ENCODE data around the gene CNTF.

The CNTF gene

GRCh38 chr11:58645854-58646253 lies 23.4 kb downstream of the CNTF start:
- no peak for DNase-seq
- H3K4me3 ChIP-seq (ENCODE audit: low read depth, low read length): no peak overlapping the region
- TF ChIP-seq CTCF (IDR thresholded peaks at IDR 0.05; ENCODE audit: low read depth, low read length): no peak
- no peaks in the 10 kb centered on the region for H3K4me1 ChIP-seq
- no peaks in the 10 kb centered on the region for H3K9me3 ChIP-seq
- H3K27me3 ChIP-seq: no peaks in the 10 kb centered on the region
- H3K36me3 ChIP-seq: no peaks in the 10 kb centered on the region

GRCh38 chr11:58647141-58647699 lies 24.8 kb downstream of the CNTF start:
- no peaks in the 10 kb centered on the region for H3K27me3 ChIP-seq
- H3K36me3 ChIP-seq: no peaks in the 10 kb centered on the region
- no peak overlapping the region for H3K4me3 ChIP-seq (ENCODE audit: low read depth, low read length)
- peak; percentile 23 for DNase-seq
- no peaks in the 10 kb centered on the region for H3K4me1 ChIP-seq
- TF ChIP-seq CTCF (IDR thresholded peaks at IDR 0.05; ENCODE audit: low read depth, low read length): no peak
- H3K9me3 ChIP-seq: no peaks in the 10 kb centered on the region

- DNase-seq: no peak
- no peak overlapping the region for H3K4me3 ChIP-seq (ENCODE audit: low read depth, low read length)
Observed at GRCh38 chr11:58647866-58648265, 25.4 kb downstream of the CNTF start.

GRCh38 chr11:58649623-58650022 lies 27.2 kb downstream of the CNTF start:
- Histone ChIP-seq H3K9me3 (no peaks in the 10 kb centered on the region), H3K36me3 (no peaks in the 10 kb centered on the region), H3K27me3 (no peaks in the 10 kb centered on the region), H3K4me3 (ENCODE audit: low read depth, low read length) (no peak overlapping the region), H3K4me1 (no peaks in the 10 kb centered on the region)
- TF ChIP-seq CTCF (IDR thresholded peaks at IDR 0.05; ENCODE audit: low read depth, low read length): no peak
- no peak for DNase-seq

More at GRCh38 chr11:58647866-58648265, 25.4 kb downstream of the CNTF start:
- TF ChIP-seq CTCF (IDR thresholded peaks at IDR 0.05; ENCODE audit: low read depth, low read length): no peak
- Histone ChIP-seq H3K27me3 (no peaks in the 10 kb centered on the region), H3K4me1 (no peaks in the 10 kb centered on the region), H3K9me3 (no peaks in the 10 kb centered on the region), H3K36me3 (no peaks in the 10 kb centered on the region)

GRCh38 chr11:58650496-58650895 lies 28.0 kb downstream of the CNTF start:
- TF ChIP-seq CTCF (IDR thresholded peaks at IDR 0.05; ENCODE audit: low read depth, low read length): no peak
- Histone ChIP-seq H3K27me3 (no peaks in the 10 kb centered on the region), H3K4me1 (no peaks in the 10 kb centered on the region), H3K9me3 (no peaks in the 10 kb centered on the region), H3K36me3 (no peaks in the 10 kb centered on the region), H3K4me3 (ENCODE audit: low read depth, low read length) (no peak overlapping the region)
- DNase-seq: no peak

GRCh38 chr11:58652726-58653280 lies 30.3 kb downstream of the CNTF start:
- no peaks in the 10 kb centered on the region for H3K4me1 ChIP-seq
- DNase-seq: no peak
- H3K36me3 ChIP-seq: no peaks in the 10 kb centered on the region
- no peak overlapping the region for H3K4me3 ChIP-seq (ENCODE audit: low read depth, low read length)
- H3K27me3 ChIP-seq: no peaks in the 10 kb centered on the region
- no peaks in the 10 kb centered on the region for H3K9me3 ChIP-seq
- TF ChIP-seq CTCF (IDR thresholded peaks at IDR 0.05; ENCODE audit: low read depth, low read length): no peak

Data from BE2C (cell line).